Measurements from ENCODE around the gene SNED1.

Gene SNED1

DNA sequence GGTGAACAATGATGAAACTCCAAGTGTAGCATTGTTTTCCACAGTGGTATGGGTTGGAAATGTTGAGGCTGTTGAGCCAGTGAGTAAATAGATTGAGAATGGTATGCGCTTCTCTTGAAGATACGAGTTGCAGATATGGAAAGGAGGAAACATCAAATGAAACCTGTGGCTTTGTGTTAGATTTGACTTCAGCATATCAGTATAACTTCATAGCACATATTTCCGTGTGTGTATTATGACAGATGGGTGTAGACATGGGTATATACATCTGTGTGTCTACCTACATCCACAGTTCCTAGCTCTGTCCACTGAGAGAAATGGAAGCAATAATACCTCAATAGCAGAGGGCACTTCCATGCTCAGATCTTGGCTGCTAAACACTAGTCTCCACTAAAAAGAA lies 8.0 kb downstream of the SNED1 start:
- no peak for DNase-seq (ENCODE audit: low read depth in 3 of 3)

DNA sequence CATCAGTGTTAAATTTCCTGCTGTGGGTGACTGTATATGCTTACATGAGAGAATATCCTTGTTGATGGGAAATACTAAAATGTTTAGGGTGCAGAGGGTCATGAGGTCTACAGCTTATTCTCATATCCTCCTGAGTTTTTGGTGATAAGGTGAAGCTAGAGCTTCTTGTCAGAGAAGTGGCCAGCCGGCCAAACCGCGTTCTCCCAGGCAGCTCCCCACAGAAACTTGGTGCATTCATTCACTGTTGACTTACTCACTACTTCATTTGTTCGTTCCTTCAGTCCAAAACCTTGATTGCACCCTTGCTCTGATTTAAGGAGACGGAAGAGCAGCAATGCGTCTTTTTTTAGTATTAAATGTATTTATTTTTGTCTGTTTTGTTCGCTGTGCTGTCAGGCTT lies 8.7 kb downstream of the SNED1 start:
- no peak for DNase-seq (ENCODE audit: low read depth in 3 of 3)

DNA sequence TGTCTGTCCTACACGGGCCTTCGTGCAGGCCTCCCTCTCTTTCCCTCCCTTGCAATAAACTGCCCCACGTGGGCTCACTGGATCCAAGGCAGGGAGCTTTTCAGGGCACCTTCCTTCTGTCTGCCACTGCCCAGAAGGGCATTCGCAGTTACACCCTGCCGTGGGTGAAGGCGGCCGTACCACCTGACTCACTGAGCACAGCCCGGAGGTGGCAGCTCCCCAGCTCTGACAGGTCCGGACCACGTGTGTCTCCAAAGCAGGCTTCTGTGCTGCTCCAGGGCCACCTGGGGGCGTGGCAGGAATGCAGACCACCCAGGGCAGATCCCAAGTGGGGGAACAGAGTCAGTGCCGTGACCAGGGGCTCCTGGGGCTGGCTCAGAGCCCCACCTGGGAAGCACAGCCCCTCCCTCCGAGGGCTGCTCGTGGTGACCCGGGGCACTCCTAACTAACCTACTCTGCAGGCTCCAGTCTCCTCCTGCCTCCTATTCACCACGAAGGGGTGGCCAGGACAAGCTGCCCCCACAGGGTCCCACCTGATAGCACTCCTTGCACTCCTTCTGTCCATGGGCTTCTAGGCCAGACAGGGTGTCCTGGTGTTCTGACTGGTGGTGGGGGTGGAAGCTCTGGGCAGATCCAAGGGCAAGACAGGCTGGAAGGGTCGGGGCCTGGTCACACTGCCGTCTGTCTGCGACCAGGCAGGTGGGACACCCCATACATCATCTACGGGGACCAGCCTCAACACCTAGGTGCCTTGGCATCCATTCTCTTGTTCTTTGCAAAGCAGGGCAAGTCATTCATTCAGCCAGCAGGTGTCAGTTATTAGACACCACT lies 9.7 kb downstream of the SNED1 start:
- no peak for DNase-seq (ENCODE audit: low read depth in 3 of 3)

DNA sequence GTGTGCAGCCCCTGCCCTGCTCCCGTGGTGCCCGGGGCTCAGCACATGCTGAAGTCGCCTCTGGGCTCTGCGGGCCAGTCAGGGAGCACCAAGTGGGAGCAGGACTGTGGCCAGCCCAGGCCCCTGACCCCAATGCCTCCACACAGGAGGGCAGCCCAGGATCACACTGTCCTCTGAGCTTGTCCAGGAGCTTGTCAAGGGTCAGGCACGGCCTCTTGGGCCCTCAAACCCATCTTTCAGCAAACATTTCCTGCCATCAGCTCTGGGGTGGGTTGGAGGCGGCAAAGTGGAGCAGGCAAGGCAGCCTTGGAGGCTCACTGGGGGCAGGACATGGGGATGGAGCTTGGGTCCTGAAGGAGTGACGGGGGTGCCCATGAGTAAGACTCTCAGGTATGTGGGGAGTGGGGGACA lies 10.3 kb downstream of the SNED1 start:
- no peak for DNase-seq (ENCODE audit: low read depth in 3 of 3)

DNA sequence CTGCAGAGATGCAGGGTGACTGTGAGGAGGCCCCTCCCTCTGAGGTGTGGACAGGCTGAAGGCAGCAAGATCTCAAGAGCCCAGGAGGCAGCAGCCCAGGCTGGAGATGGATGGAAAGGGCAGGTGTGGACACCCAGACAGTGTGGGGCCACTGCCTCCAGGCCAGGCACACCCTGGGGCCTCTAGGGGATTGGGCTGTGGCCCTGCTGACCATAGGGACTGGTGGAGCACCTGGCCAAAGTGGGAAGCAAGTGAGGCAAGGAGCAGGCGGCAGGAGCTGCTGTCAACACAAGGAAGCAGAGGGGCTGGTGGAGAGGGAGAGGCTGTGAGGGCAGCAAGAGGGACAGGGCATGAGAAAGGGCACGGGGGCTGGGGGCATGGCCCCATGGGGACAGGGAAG lies 10.8 kb downstream of the SNED1 start:
- no peak for DNase-seq (ENCODE audit: low read depth in 3 of 3)

DNA sequence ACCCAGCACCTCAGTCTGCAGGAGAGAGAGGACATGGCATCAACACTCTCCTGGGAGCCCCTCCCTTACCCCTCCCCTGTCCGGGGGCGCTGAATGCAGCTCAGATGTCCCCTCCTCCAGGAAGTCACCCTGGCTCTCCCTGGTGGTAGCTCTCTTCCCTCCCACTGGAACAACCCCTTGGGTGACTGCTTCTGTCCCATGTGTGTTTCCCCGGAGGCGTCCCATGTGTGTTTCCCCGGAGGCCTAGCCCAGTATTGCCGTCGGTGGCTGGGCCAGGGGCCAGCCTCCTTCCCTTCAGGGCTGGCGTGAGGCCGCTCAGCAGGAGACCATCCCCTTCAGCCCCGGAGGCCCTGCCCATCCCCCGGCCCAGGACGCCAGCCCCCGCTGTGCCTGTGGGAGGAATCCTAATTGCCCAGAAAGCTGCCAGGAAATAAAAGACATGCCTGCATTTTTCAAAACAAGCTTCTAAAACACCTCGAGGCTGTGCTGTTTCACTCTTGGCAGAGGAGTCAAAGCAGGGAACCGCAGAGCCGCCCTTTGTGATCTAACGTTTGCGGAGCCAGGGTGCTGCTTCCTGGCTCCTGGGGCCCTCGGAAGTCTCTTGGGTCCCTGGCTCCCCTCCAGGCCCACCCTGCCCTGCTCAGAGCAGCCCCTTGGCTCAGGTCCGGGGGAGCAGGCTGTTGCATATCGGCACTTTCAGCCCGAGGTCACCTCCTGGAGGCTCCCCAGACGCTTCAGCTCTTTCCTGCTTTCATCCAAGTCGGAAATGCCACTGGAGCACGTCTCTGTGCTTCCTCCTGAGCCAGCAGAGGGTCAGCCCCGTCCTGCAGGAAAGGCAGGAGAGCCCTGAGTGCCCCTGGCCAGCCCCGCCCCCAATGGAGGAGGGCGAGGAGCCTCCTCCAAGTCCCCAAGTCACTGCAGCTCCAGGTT lies 11.4 kb downstream of the SNED1 start:
- DNase-seq (ENCODE audit: low read depth in 3 of 3) = no peak

DNA sequence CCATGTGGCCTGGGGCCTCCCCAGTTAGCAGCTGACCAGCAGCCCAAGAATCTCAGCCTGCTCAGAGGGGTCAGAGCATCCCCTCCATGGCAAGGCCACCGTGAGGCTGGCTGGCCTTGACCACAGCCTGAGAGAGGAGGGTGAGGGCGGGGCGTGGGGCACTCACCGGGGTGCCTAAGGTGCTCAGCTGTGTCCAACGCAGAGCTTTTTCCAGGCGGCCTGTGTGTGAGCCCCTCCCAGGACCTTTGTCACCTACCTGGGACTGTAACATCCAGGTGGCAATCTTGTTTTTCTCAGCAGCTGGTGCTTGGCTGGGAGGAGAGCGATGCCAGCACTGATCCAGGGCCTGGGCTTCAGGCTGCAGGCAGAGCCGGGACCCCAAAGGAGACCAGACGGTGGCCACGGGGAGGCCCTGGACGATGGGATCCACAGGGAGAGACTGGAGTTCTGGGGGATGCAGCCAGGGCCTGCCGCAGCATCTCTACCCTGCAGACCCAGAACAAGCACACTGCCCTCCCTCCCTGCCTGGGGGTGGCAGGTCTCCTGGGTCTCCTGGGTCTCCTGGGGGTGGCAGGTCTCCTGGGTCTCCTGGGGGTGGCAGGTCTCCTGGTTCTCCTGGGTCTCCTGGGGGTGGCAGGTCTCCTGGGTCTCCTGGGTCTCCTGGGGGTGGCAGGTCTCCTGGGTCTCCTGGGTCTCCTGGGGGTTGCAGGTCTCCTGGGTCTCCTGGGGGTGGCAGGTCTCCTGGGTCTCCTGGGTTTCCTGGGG lies 12.3 kb downstream of the SNED1 start:
- no peak for DNase-seq (ENCODE audit: low read depth in 3 of 3)

DNA sequence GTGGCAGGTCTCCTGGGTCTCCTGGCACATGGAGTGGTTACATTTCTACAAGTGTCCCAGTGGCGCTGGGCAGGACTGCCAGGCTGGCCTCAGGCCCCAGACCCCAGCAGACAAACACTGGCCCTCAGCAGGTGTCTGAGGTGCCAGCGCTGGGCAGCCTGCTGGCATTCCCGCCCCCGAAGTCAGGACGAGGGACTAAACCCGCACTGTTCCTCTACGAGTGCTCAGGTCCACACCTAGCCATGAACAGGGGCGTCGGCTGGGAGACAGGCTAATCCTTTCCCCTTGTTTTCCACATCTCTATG lies 12.8 kb downstream of the SNED1 start:
- DNase-seq (ENCODE audit: low read depth in 3 of 3) = no peak

DNA sequence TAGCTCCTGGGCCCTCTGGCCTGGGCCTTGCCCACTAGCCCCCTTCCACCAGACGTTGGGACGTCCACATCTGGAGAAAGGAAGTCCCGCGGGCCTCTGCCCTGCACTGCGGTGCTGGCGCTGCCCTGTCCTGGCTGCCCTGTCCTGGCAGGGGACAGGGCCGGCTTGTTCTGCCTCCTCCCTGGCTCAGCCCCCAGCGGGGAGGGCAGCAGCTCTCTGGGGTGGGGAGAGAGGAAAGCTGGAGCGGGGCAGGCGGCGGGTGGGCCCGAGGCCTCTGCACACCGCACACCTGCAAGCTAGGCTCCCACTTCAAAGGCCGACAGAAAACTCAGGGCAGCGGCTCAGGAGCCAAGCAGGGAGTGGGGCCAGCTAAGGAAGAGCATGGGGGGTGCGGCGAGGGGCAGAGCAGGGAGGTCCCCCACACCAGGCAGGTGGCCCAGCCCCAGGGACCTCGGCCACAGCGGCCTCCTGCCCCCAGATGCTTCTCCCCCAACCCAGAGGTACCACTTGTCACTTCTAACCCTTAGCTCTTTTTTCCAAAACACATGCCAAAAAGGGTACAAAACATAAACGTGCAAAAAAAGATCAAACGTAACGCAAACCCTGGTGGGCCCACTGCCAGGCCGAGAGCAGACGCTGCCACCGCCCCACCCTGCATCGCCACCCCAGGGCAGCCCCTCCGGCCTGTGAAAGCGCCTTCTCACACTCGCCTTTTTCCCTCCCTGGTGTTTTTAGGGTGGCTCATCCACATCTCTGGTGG lies 13.5 kb downstream of the SNED1 start:
- no peak for DNase-seq (ENCODE audit: low read depth in 3 of 3)

DNA sequence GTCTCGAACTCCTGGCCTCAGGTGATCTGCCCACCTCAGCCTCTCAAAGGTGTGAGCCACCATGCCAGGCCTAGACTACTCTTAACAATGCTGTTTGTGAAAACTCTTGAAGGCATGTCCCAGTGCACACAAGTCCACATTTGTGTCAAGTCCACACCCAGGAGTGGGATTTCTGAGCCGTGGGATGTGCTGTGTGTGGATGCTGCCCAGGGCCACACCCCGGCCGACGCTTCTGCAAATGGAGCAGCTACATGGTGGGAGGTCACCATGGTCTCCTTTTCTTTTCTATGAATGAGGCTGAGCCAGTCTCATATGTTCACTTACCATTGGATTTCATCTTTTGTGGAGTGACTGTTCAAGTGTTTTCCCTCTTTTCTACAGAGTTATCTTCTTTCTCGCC lies 15.8 kb downstream of the SNED1 start:
- no peak for DNase-seq (ENCODE audit: low read depth in 3 of 3)

DNA sequence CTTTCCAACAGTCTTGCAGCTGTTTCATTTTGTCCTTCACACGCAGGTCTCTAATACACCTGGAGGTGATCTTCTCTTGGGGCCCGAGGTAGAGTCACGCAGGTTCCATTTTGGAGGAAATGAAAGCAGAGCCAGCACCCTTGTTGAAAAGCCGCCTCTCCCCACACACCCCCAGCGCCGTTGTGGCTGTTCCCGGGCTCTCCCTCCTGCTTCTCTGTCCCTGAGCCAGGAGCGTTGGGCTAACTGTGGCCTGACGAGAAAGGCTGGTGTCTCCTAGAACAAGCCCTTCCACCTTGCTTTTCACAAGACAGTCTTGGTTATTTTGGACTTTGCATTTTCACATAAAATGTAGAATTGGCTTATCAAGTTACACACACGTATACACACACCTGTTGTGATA lies 16.3 kb downstream of the SNED1 start:
- no peak for DNase-seq (ENCODE audit: low read depth in 3 of 3)

DNA sequence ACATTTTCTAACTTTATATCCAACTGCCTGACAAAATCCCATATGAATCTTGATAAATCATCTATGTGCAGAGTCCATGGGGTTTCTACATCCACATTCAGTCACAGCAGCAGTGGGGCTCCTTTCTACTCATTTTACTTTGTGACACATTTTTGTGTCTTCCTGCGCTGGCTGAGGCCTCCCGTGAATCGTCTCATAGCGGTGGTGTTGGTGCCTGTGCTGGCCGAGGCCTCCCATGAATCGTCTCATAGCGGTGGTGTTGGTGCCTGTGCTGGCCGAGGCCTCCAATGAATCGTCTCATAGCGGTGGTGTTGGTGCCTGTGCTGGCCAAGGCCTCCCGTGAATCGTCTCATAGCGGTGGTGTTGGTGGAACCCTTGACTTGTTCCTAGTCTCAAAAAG lies 17.0 kb downstream of the SNED1 start:
- no peak for DNase-seq (ENCODE audit: low read depth in 3 of 3)

DNA sequence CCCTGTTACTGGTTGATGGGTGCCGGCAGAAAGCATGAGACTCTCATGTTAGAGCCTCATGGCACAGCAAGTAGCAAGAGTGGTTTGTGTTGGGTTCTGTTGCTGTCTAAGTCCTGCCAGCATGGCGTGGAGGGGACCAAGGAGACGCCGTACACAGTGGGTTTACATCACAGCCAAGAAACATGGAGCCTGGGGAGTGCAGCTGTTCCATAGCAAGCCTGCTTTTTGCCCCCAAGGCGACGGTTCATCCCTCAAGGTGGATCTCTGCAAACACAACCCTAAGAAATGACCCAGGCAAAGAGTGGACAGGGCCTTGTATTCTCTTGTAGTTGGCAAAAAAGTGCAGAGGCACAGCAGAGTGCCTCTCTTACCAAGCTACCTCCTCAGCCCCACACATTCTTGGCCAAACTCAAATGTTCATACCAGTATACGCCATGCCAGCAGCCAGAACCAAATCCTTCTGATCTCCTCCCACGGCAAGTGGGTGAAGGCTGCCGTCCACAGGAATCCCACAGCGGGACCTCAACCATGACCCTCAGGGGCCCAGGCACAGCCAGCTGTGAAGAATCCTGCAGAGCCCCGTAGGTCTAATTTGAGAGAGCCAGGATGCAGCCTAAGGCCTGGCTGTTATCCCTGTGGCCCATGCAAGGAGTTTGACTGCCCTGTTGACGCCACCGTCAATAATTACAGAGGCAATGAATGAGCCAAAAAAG lies 19.0 kb downstream of the SNED1 start:
- no peak for DNase-seq (ENCODE audit: low read depth in 3 of 3)

DNA sequence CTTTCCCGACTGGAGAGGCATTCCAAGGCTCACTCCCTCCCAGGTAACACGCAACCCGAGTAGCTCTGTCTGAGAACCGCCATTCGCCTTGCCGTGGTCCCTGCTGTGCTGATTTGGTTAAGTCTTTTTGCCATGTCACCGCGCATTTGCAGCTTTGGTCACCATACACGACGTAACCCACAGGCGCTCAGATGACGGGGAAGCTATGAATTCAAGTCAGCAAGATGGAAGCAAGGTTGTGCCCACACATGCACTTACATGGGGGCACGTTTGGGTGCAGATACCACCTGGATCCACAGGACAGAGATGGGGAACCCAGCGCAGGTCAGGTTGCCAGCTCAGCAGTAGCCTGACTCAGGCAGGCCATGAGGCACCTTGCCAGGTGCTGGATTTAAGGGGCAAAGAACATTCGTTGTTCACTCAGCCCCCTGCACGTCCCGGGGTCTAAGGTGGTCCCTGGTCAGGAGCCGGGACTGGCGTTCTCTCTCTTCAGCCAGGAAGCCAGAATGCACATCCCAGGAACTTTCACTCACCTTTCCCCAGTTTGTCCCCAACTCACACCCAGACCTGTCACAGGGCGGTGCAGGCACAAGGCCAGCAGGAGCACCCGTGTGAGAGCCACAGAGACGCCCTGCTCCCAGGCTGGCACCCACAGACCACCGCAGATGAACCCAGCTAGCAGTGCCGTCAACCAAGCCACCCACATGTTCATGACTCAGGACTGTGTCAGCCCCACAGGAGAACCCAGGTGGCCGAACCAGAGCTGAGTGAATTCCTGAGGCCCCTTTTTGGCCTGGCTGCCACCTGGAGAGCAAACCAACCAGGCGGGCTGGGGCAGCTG lies 19.9 kb downstream of the SNED1 start:
- no peak for DNase-seq (ENCODE audit: low read depth in 3 of 3)

DNA sequence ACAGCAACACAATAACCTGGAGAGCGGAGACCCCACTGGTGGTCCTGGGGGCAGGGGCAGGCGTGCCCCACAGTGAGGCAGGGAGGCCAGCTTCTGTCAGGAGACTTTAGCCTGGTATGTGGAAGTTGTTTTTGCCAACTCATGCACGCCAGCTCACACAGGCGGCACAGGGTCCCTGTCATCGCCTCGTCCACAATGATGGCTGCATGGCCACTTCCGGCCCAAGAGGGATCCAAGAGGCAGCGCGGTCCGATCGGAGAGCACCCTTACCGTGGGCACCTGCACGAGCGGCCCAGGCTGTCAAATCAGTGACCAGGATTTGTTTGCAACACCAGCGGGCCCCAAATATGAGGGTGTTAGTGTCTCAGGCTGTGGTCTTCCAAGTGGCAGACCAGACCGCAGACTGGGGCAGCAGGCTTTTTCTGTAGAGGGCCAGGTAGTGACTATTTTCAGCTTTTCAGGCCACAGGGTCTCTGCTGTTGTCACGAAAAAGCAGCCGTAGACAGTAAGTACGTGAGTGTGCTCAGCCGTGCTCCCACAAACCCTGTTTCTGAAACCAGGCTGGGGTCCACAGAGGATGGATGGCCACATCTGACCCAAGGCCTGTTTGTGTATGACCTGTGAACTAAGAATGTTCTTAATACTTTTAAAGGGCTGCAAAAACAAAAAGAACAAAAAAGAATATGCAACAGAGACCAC lies 21.2 kb downstream of the SNED1 start:
- DNase-seq (ENCODE audit: low read depth in 3 of 3) = no peak

DNA sequence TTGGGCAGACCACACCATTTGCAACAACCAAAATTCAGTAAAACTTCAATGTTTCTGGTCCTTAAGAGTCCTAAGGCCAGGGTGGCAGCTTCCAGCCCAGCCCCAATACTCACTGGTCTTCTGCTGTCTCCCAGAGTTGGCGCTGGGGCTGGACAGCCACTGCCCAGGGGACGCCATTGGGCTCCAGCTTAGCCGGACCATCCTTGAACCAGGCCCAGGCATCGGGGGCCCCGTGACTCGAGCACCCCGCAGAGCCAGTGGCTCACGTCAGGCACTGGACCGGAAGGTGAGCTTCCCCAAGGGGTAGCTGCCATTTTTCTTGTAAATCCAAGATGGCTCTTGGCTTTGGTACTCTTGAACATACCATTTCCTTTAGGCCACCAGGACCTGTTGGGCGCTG lies 21.8 kb downstream of the SNED1 start:
- no peak for DNase-seq (ENCODE audit: low read depth in 3 of 3)

DNA sequence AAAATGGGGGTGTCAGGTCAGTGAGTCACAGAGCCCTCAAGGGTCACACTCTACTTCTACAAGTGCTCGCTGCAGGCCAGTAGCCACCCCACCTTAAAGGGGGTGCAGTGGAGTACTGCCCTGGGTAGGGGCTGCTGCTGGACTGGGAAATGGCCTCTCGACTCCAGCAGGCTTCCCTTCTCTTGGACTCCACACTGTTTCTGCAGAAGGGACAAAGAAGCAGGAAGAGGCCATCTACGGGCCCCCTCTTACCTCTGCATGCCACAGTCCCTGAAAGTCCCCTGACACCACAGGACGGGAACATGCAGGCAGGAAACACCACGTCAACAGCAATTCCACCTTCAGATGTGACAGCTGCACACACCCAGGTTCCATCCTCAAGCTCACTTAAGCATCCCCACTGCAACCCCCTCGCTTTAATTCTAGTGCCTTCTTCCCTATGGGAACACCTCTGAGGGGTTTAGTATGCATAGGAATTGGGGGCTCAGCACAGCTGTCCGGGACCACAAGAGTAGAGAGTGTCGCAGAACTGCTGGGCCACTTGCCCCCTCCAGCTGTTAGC lies 22.3 kb downstream of the SNED1 start:
- no peak for DNase-seq (ENCODE audit: low read depth in 3 of 3)

DNA sequence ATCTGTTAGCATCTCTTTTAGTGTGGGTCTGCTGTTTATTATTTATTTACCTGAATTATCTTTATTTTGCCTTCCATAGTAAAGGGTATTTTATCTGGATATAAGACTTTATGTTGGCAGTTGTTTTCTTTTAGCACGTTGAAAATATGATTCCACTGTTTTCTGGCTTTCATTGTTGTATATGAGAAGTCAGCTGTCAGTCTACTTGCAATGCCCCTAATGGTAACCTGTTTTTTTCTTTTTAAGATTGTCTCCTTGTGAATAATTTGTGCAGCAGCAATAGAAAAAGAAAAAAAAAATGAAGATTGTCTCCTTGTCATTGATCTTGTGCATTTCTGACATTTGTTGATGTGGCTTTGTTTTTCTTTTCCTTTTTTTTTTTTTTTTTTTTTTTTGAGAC lies 27.2 kb downstream of the SNED1 start:
- no peak for DNase-seq (ENCODE audit: low read depth in 3 of 3)

Measured in stimulated activated CD4-positive, alpha-beta T cell treated with anti-CD3 and anti-CD28 coated beads, TNF-alpha, amount 100 ng/mL, for 4 hours (primary cell).